ENCODE data around the gene MYBBP1A. TPM values are rescaled to one million over a fixed set of nuclear protein-coding genes. Genes with fewer than 3 reads are reported as not detected.
A peak's percentile ranks its signal among the peaks of the same experiment; 100 is the strongest.

The MYBBP1A gene
- total and polyA plus RNA-seq, 4 donors = 12.2 to 23.3 (median 20.0) TPM

DNA sequence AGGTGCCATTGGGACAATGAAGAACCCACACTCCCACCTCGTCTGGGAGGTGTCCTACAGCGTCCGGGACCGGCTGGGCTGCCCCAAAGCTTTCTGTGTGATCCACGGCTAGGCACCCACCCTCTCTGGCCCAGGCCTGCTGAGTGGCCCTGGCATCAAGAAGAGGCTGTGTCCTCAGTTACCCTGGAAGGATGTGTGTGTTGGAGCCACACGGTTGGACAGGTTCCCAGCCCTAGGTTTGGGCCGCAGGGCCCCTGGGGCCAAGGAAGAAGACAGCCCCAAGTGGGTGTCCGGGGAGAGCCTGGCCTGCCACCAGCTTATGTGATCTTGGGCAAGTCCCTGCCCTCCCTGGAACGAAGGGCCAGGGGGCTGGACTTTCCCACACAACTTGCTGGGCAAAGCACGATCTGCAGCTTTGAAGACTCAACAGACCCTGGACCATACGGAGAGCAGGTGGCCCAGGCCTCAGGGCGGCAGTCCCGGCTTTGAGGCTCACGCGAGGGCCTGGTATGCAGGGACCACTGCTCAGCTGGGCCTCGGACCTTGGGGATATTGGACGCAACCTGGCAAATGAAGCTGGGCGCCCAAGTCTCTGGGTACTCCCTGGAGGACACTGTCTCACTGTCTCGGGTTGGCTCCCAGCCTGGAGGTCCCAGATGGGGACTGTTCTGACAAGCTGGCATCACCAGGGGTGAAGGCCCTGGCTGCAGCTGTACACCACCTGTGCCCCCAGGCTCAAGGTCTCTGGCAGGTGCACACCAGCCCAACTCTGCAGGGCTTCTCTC, 17.5 kb downstream of the MYBBP1A start:
- no peaks in the 10 kb centered on the region for H3K27me3 ChIP-seq (ENCODE audit: control insufficient read depth in 4 of 4, insufficient read depth in 4 of 4, low read length in 3 of 4)
- no peak overlapping the region for H3K9ac ChIP-seq (ENCODE audit: low read depth in 1 of 2, low read length in 2 of 2)
- peaks cover 8 to 45% (median 17%) of the 10 kb centered on the region in 4 donors for H3K36me3 ChIP-seq (ENCODE audit: control insufficient read depth in 4 of 4, insufficient read depth in 3 of 4, low read depth in 1 of 4, low read length in 3 of 4)
- peaks cover 4 to 40% (median 14%) of the 10 kb centered on the region in 4 donors for H3K4me1 ChIP-seq (ENCODE audit: control insufficient read depth in 4 of 4, insufficient read depth in 4 of 4, low read length in 3 of 4)
- 84% methylated on average over 19 of the region's 19 CpGs for WGBS
- TF ChIP-seq RAD21 (IDR thresholded peaks at IDR 0.05) = no peak
- TF ChIP-seq YY1 (IDR thresholded peaks at IDR 0.05) = no peak
- no peak for TF ChIP-seq JUND (IDR thresholded peaks at IDR 0.05)
- TF ChIP-seq, protein P1, sequence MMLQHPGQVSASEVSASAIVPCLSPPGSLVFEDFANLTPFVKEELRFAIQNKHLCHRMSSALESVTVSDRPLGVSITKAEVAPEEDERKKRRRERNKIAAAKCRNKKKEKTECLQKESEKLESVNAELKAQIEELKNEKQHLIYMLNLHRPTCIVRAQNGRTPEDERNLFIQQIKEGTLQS (IDR thresholded peaks at IDR 0.05) = no peak
- no peak for TF ChIP-seq FOXA2 (IDR thresholded peaks at IDR 0.05)
- TF ChIP-seq EGR1 (IDR thresholded peaks at IDR 0.05; ENCODE audit: low read depth in 2 of 2) = no peak
- TF ChIP-seq GABPA (IDR thresholded peaks at IDR 0.05 in 1 of 2, conservative IDR thresholded peaks at IDR 0.05 in 1 of 2) = no peak
- no peak for DNase-seq (ENCODE audit: low spot score)
- H3K27ac ChIP-seq (ENCODE audit: low read depth in 1 of 2, low read length in 2 of 2) = no peak overlapping the region
- no peaks in the 10 kb centered on the region for H3K9me3 ChIP-seq (ENCODE audit: control insufficient read depth in 4 of 4, low read length in 3 of 4)
- no peak overlapping the region for H3K4me3 ChIP-seq (ENCODE audit: low read depth in 1 of 3, low read length in 3 of 3)

DNA sequence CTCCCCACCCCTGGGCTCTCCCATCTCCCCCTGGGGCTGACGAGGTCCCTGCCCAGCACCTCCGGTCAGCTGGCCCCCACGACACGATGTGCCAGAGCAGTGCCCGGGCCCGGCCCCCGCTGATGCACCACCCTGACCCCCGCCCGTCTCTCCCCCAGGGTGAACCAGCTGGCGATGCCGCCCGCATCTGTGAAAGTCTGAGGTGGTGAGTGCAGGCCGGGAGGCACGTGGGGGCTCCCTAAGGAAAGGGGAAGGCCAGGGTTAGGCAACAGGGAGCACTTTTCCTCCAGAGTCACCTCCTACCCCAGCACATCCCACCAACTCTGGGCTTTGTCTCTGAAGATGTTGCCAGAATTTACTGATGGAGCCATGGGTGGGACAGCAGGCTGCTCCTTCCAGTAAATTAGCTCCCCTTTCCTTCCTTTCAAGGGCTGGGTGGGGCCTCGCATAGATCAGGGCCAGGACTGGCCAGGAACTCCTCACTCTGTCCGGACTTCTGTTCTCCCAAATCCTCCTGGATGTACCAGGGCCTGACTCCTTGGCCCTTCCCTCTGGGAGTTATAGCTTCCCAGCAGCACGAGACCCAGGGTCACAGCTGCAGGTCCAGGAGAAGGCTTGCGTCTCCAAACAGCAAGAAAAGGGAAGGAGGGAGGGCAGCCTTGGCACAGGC, 18.3 kb downstream of the MYBBP1A start:
- DNase-seq (ENCODE audit: low spot score) = no peak

DNA sequence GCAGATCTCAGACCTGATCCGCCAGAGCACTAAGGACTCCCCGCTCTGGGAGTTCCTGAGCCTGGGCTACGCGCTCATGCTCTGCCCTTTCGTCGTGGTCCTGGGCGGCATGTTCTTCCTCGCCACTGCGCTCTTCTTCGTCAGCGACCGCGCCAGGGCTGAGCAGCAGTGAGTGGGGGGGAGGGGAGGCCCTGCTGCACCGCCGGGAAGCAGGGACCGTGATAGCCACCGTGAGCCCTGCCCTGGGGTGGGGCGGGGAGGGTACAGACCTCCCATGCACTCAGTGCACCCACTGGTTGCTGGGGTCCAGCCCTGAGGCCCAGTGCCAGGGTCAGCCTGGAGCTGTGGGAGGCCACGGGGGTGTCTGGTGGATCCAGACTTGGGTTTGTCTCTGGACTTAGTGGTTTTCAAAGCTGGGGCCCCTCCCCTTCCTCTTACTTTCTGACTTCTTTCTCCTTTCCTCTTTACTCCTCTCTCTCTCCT, 18.9 kb downstream of the MYBBP1A start:
- H3K4me1 ChIP-seq (ENCODE audit: control insufficient read depth in 4 of 4, insufficient read depth in 4 of 4, low read length in 3 of 4) = peaks cover 7 to 40% (median 14%) of the 10 kb centered on the region in 4 donors
- no peak for TF ChIP-seq RAD21 (IDR thresholded peaks at IDR 0.05)
- TF ChIP-seq FOXA1 (IDR thresholded peaks at IDR 0.05) = no peak
- TF ChIP-seq, protein P1 (IDR thresholded peaks at IDR 0.05) = no peak
- no peak for TF ChIP-seq YY1 (IDR thresholded peaks at IDR 0.05)
- TF ChIP-seq EGR1 (IDR thresholded peaks at IDR 0.05; ENCODE audit: low read depth in 2 of 2) = no peak
- no peaks in the 10 kb centered on the region for H3K9me3 ChIP-seq (ENCODE audit: control insufficient read depth in 4 of 4, low read length in 3 of 4)
- peaks cover 3 to 32% (median 10%) of the 10 kb centered on the region in 4 donors for H3K36me3 ChIP-seq (ENCODE audit: control insufficient read depth in 4 of 4, insufficient read depth in 3 of 4, low read depth in 1 of 4, low read length in 3 of 4)
- DNase-seq (ENCODE audit: low spot score) = no peak
- H3K4me3 ChIP-seq (ENCODE audit: low read depth in 1 of 3, low read length in 3 of 3) = no peak overlapping the region
- H3K27ac ChIP-seq (ENCODE audit: low read depth in 1 of 2, low read length in 2 of 2) = no peak overlapping the region
- no peak overlapping the region for H3K9ac ChIP-seq (ENCODE audit: low read depth in 1 of 2, low read length in 2 of 2)
- H3K27me3 ChIP-seq (ENCODE audit: control insufficient read depth in 4 of 4, insufficient read depth in 4 of 4, low read length in 3 of 4) = no peaks in the 10 kb centered on the region
- 54% methylated on average over 19 of the region's 19 CpGs for WGBS

More for the DNA sequence above, 18.3 kb downstream of the MYBBP1A start:
- TF ChIP-seq TAF1 (conservative IDR thresholded peaks at IDR 0.05) (no peak), NR2F2 (IDR thresholded peaks at IDR 0.05) (peak; percentile 63)
- Histone ChIP-seq H3K9ac (ENCODE audit: low read depth in 1 of 2, low read length in 2 of 2) (no peak overlapping the region), H3K4me3 (ENCODE audit: low read depth in 1 of 3, low read length in 3 of 3) (no peak overlapping the region), H3K36me3 (ENCODE audit: control insufficient read depth in 4 of 4, insufficient read depth in 3 of 4, low read depth in 1 of 4, low read length in 3 of 4) (peaks cover 7 to 38% (median 14%) of the 10 kb centered on the region in 4 donors), H3K9me3 (ENCODE audit: control insufficient read depth in 4 of 4, low read length in 3 of 4) (no peaks in the 10 kb centered on the region), H3K27me3 (ENCODE audit: control insufficient read depth in 4 of 4, insufficient read depth in 4 of 4, low read length in 3 of 4) (no peaks in the 10 kb centered on the region), H3K27ac (ENCODE audit: low read depth in 1 of 2, low read length in 2 of 2) (no peak overlapping the region), H3K4me1 (ENCODE audit: control insufficient read depth in 4 of 4, insufficient read depth in 4 of 4, low read length in 3 of 4) (peaks cover 4 to 40% (median 14%) of the 10 kb centered on the region in 4 donors)
- WGBS = 71% methylated on average over 18 of the region's 18 CpGs

Data from liver (tissue), 9 donors.